ENCODE results near the gene MTA1. TPM values are rescaled to one million over a fixed set of nuclear protein-coding genes. Genes with fewer than 3 reads are reported as not detected.

Gene MTA1
- total RNA-seq, 1 donor from 2014 or later: 119 TPM

- intact Hi-C loops (cut with micrococcal nuclease): no loop called here
- DNase-seq: no peak
- TF ChIP-seq, protein P1, sequence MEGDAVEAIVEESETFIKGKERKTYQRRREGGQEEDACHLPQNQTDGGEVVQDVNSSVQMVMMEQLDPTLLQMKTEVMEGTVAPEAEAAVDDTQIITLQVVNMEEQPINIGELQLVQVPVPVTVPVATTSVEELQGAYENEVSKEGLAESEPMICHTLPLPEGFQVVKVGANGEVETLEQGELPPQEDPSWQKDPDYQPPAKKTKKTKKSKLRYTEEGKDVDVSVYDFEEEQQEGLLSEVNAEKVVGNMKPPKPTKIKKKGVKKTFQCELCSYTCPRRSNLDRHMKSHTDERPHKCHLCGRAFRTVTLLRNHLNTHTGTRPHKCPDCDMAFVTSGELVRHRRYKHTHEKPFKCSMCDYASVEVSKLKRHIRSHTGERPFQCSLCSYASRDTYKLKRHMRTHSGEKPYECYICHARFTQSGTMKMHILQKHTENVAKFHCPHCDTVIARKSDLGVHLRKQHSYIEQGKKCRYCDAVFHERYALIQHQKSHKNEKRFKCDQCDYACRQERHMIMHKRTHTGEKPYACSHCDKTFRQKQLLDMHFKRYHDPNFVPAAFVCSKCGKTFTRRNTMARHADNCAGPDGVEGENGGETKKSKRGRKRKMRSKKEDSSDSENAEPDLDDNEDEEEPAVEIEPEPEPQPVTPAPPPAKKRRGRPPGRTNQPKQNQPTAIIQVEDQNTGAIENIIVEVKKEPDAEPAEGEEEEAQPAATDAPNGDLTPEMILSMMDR (IDR thresholded peaks at IDR 0.05): no peak
- Mint-ChIP-seq H3K4me3 (no peak overlapping the region), H3K27ac (no peak overlapping the region), H3K27me3 (peaks cover 4% of the 10 kb centered on the region), H3K4me1 (no peaks in the 10 kb centered on the region), H3K36me3 (ENCODE audit: low read depth) (no peaks in the 10 kb centered on the region), H3K9me3 (no peaks in the 10 kb centered on the region)
- CTCF ChIA-PET: no interaction called here
- POLR2A ChIA-PET: no interaction called here
- ATAC-seq (ENCODE audit: low read depth): no peak
Measured at GRCh38 chr14:105500036-105500725, 80.6 kb downstream of the MTA1 start.

DNA sequence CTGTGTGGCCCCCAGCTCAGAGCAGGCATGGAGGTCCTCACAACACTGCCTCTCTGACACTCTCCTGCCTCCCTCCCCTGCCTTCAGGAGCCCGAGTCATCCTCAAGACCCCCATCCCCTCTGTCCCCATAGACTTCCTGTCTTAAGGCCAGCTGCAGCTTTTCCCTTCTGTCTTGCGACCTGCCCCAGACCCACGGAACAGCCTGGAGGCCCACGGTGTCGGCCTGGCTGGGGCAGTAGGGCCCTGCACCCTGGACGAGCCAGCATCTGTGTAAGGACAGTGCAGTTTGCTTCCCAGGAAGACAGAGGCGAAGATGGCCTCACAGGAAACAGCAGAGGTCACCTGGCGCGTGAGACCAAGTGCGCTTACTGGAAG, 81.1 kb downstream of the MTA1 start:
- Mint-ChIP-seq H3K36me3 (ENCODE audit: low read depth) (no peaks in the 10 kb centered on the region), H3K9me3 (no peaks in the 10 kb centered on the region), H3K27me3 (peaks cover 4% of the 10 kb centered on the region), H3K4me3 (no peak overlapping the region), H3K4me1 (no peaks in the 10 kb centered on the region), H3K27ac (no peak overlapping the region)
- DNase-seq: no peak
- TF ChIP-seq, protein P1 (IDR thresholded peaks at IDR 0.05): no peak
- POLR2A ChIA-PET: no interaction called here
- ATAC-seq (ENCODE audit: low read depth): no peak
- CTCF ChIA-PET: no interaction called here
- intact Hi-C loops (cut with micrococcal nuclease): no loop called here

DNA sequence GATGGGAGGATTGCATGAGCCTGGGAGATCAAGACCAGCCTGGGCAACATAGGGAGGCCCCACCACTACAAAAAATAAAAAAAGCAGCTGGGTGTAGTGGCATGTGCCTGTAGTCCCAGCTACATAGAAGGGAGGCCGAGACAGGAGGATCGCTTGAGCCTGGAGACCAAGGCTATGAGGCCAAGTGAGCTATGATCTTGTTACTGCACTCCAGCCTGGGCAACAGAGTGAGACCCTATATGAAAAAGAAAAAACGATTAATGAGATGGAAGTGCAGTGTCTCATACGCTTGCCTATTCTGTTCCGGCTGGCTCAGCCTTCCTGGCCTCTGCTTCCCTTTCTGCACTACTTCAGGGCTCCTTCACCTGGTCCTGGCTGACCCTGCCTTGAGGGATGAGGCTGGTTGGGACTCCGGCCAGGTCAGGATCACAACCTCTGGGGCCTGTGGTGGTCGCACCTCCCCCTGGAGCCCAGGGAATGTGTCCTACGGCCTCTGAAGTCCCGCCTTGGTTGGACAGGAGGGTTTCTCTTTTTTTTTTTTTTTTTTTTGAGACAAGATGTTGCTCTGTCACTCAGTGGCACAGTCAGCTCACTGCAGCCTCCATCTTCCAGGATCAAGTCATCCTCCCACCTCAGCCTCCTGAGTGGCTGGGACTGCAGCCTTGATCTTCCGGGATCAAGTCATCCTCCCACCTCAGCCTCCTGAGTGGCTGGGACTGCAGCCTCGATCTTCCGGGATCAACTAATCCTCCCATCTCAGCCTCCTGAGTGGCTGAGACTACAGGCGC, 82.1 kb downstream of the MTA1 start:
- ChIA-PET POLR2A (no interaction called here), CTCF (no interaction called here)
- DNase-seq: no peak
- Mint-ChIP-seq H3K27ac (no peak overlapping the region), H3K36me3 (ENCODE audit: low read depth) (no peaks in the 10 kb centered on the region), H3K27me3 (peaks cover 4% of the 10 kb centered on the region), H3K4me1 (no peaks in the 10 kb centered on the region), H3K9me3 (no peaks in the 10 kb centered on the region), H3K4me3 (no peak overlapping the region)
- TF ChIP-seq, protein P1 (IDR thresholded peaks at IDR 0.05): no peak
- intact Hi-C loops (cut with micrococcal nuclease): no loop called here
- ATAC-seq (ENCODE audit: low read depth): no peak

DNA sequence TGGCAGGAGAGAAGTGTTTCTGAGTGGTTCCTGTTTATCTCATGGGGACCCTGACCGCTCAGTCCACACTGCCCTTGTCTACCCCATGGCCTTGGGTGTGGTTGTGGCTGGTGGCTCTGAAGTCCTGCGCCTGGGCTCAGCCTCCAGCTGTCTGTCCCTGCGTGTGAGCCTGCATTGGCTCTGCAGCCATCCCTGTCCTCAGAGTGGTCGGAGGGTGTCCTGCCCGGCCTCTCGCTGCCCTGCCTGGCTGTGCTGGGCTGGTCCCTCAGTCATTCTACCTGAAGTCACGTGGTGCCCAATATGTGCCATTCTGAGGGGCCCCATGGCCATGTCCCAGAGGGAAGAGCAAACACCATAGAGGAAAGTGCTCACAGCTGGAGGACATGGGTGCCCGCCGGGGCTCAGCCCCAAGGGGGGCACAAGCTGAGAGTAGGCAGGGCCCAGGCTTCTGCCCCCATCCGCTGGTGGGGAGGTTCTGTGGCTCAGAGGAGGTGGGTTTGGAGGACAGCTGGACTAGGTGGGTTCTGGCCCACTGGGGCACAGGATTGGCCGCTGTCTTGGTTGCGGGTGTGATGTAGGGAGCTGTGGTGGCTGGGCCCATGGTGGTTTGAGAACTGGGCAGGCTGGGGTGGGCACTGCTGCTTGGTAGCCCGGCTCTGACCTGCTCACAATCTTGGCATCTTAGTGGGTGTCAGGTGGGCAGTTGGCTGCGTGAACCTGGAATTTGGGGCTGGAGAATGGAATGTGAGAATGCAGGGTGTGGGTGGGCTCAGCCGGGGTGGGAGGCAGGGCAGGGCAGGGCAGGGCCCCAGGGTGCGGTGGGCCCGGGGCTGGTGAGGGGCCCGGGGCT, 83.0 kb downstream of the MTA1 start:
- Mint-ChIP-seq H3K4me3 (no peak overlapping the region), H3K27me3 (peaks cover 4% of the 10 kb centered on the region), H3K27ac (no peak overlapping the region), H3K36me3 (ENCODE audit: low read depth) (no peaks in the 10 kb centered on the region), H3K4me1 (no peaks in the 10 kb centered on the region), H3K9me3 (no peaks in the 10 kb centered on the region)
- TF ChIP-seq, protein P1 (IDR thresholded peaks at IDR 0.05): no peak
- DNase-seq: no peak
- intact Hi-C loops (cut with micrococcal nuclease): no loop called here
- ATAC-seq (ENCODE audit: low read depth): no peak
- CTCF ChIA-PET: no interaction called here
- POLR2A ChIA-PET: no interaction called here

GRCh38 chr14:105503296-105503640, 83.6 kb downstream of the MTA1 start:
- ChIA-PET CTCF (no interaction called here), POLR2A (no interaction called here)
- no peaks in the 10 kb centered on the region for H3K36me3 Mint-ChIP-seq (ENCODE audit: low read depth)
- ATAC-seq (ENCODE audit: low read depth) (no peak), DNase-seq (no peak)
- TF ChIP-seq, protein P1 (IDR thresholded peaks at IDR 0.05): no peak
- intact Hi-C loops (cut with micrococcal nuclease): no loop called here
- no peaks in the 10 kb centered on the region for H3K4me1 Mint-ChIP-seq
- H3K9me3 Mint-ChIP-seq: no peaks in the 10 kb centered on the region
- no peak overlapping the region for H3K4me3 Mint-ChIP-seq
- H3K27me3 Mint-ChIP-seq: peaks cover 7% of the 10 kb centered on the region
- no peak overlapping the region for H3K27ac Mint-ChIP-seq
